GM19240 (cell line): Measurements from ENCODE around the gene PCBP1.
"Not testable (repeated sequence)": the region's sequence is repeated elsewhere in the genome, so short reads cannot be mapped to it uniquely, and the experiment has no call there.

Experiments used
- DNase-seq: peaks from one replicate; pipeline ENCODE4 v3.0.0; 2011; ENCODE audit warnings: low spot score; ENCODE audit not compliant: insufficient read length

PCBP1 gene

GRCh38 chr2:70123051-70123828 is 36.0 kb downstream of the PCBP1 start:
- DNase-seq: no peak

- DNase-seq: no peak
Measured at GRCh38 chr2:70123829-70124116, 36.5 kb downstream of the PCBP1 start.

GRCh38 chr2:70124983-70125480 is 37.8 kb downstream of the PCBP1 start:
- DNase-seq: no peak

- no peak for DNase-seq
Measured at GRCh38 chr2:70125498-70125898, 38.2 kb downstream of the PCBP1 start.

- DNase-seq: no peak
Measured at GRCh38 chr2:70126413-70126812, 39.1 kb downstream of the PCBP1 start.

- no peak for DNase-seq
Measured at GRCh38 chr2:70128005-70128404, 40.7 kb downstream of the PCBP1 start.

GRCh38 chr2:70131344-70132143 is 44.3 kb downstream of the PCBP1 start:
- DNase-seq: not testable (repeated sequence)

GRCh38 chr2:70132244-70133126 is 45.2 kb downstream of the PCBP1 start:
- no peak for DNase-seq

- DNase-seq: no peak
Measured at GRCh38 chr2:70133127-70133452, 45.8 kb downstream of the PCBP1 start.

GRCh38 chr2:70133491-70134322 is 46.4 kb downstream of the PCBP1 start:
- no peak for DNase-seq

GRCh38 chr2:70134323-70134983 is 47.2 kb downstream of the PCBP1 start:
- DNase-seq: not testable (repeated sequence)
